ENCODE measurements around the gene ERBB2. TPM values are rescaled to one million over a fixed set of nuclear protein-coding genes. Genes with fewer than 3 reads are reported as not detected.

The ERBB2 gene
- total and polyA plus RNA-seq, 2 of the 13 experiments (the other 11 are each of a cell fraction or from before 2014, with no cell fraction given) = 57.7 to 64.1 TPM

- TF ChIP-seq, protein P1, sequence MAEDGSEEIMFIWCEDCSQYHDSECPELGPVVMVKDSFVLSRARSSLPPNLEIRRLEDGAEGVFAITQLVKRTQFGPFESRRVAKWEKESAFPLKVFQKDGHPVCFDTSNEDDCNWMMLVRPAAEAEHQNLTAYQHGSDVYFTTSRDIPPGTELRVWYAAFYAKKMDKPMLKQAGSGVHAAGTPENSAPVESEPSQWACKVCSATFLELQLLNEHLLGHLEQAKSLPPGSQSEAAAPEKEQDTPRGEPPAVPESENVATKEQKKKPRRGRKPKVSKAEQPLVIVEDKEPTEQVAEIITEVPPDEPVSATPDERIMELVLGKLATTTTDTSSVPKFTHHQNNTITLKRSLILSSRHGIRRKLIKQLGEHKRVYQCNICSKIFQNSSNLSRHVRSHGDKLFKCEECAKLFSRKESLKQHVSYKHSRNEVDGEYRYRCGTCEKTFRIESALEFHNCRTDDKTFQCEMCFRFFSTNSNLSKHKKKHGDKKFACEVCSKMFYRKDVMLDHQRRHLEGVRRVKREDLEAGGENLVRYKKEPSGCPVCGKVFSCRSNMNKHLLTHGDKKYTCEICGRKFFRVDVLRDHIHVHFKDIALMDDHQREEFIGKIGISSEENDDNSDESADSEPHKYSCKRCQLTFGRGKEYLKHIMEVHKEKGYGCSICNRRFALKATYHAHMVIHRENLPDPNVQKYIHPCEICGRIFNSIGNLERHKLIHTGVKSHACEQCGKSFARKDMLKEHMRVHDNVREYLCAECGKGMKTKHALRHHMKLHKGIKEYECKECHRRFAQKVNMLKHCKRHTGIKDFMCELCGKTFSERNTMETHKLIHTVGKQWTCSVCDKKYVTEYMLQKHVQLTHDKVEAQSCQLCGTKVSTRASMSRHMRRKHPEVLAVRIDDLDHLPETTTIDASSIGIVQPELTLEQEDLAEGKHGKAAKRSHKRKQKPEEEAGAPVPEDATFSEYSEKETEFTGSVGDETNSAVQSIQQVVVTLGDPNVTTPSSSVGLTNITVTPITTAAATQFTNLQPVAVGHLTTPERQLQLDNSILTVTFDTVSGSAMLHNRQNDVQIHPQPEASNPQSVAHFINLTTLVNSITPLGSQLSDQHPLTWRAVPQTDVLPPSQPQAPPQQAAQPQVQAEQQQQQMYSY (CRISPR knock-in tag; IDR thresholded peaks at IDR 0.05) = no peak
- TF ChIP-seq TEAD2 (CRISPR knock-in tag; IDR thresholded peaks at IDR 0.05) (peak; percentile 67; the same call in 1 of the 2 replicates), U2AF1 (optimal IDR thresholded peaks at IDR 0.05; ENCODE audit: low read depth, low read length) (no peak), REPIN1 (CRISPR knock-in tag; IDR thresholded peaks at IDR 0.05; ENCODE audit: borderline replicate concordance, low read depth) (peak; percentile 86; the same call in 1 of the 2 replicates), ZNF383 (CRISPR knock-in tag; IDR thresholded peaks at IDR 0.05; ENCODE audit: borderline replicate concordance) (no peak), PAWR (CRISPR knock-in tag; IDR thresholded peaks at IDR 0.05; ENCODE audit: borderline replicate concordance) (no peak), CCDC6 (CRISPR knock-in tag; IDR thresholded peaks at IDR 0.05) (no peak), ZNF672 (CRISPR knock-in tag; IDR thresholded peaks at IDR 0.05) (no peak), HDAC6 (IDR thresholded peaks at IDR 0.05; ENCODE audit: low read depth, low read length) (no peak), ZNF441 (CRISPR knock-in tag; IDR thresholded peaks at IDR 0.05; ENCODE audit: borderline replicate concordance) (0 out of 2 replicates have a peak, but pooled peaks have one; percentile 20), THYN1 (CRISPR knock-in tag; IDR thresholded peaks at IDR 0.05; ENCODE audit: borderline replicate concordance, low read depth) (0 out of 2 replicates have a peak, but pooled peaks have one; percentile 83), HNRNPK (IDR thresholded peaks at IDR 0.05; ENCODE audit: low read depth, low read length, poor library complexity, severe bottlenecking) (peak; percentile 51), HIVEP1 (CRISPR knock-in tag; IDR thresholded peaks at IDR 0.05) (no peak), FOXK1 (CRISPR knock-in tag; IDR thresholded peaks at IDR 0.05; ENCODE audit: borderline replicate concordance, low read depth) (peak; percentile 82), ZNF572 (CRISPR knock-in tag; IDR thresholded peaks at IDR 0.05) (no peak), PRDM4 (CRISPR knock-in tag; IDR thresholded peaks at IDR 0.05; ENCODE audit: borderline replicate concordance) (no peak; the same call in 1 of the 2 replicates), ZNF574 (CRISPR knock-in tag; IDR thresholded peaks at IDR 0.05) (peak; percentile 87), ZNF703 (CRISPR knock-in tag; IDR thresholded peaks at IDR 0.05; ENCODE audit: borderline replicate concordance) (no peak; the same call in 1 of the 2 replicates), MAF1 (CRISPR knock-in tag; IDR thresholded peaks at IDR 0.05; ENCODE audit: borderline replicate concordance) (peak; percentile 82; the same call in 1 of the 2 replicates)
These were observed 12.1 kb upstream of the ERBB2 start, which contains the start of gene PGAP3 (continued) for GRCh38 chr17:39687546-39688474.
